Measurements from ENCODE around the gene ATRIP. TPM values are rescaled to one million over a fixed set of nuclear protein-coding genes. Genes with fewer than 3 reads are reported as not detected.

The ATRIP gene
- polyA plus RNA-seq, 3 donors = 1.8 to 4.7 (median 2.8) TPM

DNA sequence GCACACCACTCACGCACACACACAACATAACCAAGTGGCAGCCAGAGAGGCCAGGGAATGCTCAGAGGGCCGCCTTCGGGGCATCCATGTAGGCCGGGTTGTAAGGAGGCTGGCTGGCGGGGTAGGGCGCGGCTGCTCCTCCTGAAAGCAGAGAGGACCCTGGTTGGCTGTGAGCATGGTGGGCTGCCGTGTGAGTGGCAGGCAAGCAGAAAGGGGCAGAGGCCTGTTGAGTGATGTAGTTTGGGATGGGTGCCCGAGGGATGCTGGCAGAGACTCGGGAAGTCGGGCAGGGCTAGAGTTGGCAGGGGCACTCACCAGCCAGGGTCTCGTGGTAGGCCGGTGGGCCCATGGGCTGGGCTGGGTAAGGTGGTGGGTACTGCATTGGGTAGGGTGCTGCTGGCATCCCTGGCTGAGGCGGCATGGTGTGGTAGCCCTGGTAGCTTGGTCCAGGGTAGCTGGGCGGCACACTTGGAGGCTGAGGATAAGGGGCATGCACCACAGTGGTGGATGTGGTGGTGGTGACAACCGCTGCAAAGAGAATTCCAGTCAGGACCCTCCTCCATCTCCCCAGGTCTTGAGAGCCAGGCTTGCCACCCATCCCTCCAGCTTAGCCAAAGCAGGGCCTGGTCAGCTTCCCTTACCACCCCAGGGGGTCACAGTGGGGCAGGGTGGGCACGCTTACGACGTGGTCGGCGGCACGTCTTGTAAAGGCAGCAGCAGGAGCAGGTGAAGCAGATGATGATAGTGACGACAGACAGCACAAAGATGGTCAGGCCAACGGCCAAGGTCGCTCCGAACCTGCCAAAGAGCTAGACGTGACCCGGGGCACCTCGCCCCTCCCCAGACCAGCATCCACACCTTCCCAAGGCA is 22.7 kb downstream of the ATRIP start:
- Mint-ChIP-seq H3K27me3 (ENCODE audit: low read depth in 3 of 3) (peaks cover 0 to 2% (median 0%) of the 10 kb centered on the region in 3 donors), H3K4me1 (peaks cover 63% of the 10 kb centered on the region), H3K9me3 (no peaks in the 10 kb centered on the region), H3K36me3 (peaks cover 27 to 45% of the 10 kb centered on the region in 2 donors), H3K27ac (peak overlapping the region; percentile 73 to 100 (median 100)), H3K4me3 (peak overlapping the region; percentile 34 to 66)
- H3K79me2 ChIP-seq (ENCODE audit: insufficient read depth, low read length) = peaks cover 74% of the 10 kb centered on the region
- intact Hi-C loops (cut with micrococcal nuclease) = loop anchor here (5.0 to 10.0 kb wide), 3 partner anchors 78 to 216 kb away; partner anchors contain the start of genes SLC26A6 (in 2 of the 2) and NCKIPSD (in 1 of the 2)
- WGBS (ENCODE audit: insufficient coverage) = 91% methylated on average over 17 of the region's 29 CpGs
- H3K27me3 ChIP-seq (ENCODE audit: control insufficient read depth in 2 of 2, insufficient read depth in 2 of 2, low read length in 2 of 2) = no peaks in the 10 kb centered on the region
- H3K9ac ChIP-seq (ENCODE audit: insufficient read depth, low read length, poor library complexity, severe bottlenecking) = no peak overlapping the region
- no peak overlapping the region for H2AFZ ChIP-seq (ENCODE audit: insufficient read depth, low read depth, low read length, poor library complexity, severe bottlenecking)
- H4K20me1 ChIP-seq (ENCODE audit: insufficient read depth, low read length) = peaks cover 11% of the 10 kb centered on the region
- TF ChIP-seq, protein P1, sequence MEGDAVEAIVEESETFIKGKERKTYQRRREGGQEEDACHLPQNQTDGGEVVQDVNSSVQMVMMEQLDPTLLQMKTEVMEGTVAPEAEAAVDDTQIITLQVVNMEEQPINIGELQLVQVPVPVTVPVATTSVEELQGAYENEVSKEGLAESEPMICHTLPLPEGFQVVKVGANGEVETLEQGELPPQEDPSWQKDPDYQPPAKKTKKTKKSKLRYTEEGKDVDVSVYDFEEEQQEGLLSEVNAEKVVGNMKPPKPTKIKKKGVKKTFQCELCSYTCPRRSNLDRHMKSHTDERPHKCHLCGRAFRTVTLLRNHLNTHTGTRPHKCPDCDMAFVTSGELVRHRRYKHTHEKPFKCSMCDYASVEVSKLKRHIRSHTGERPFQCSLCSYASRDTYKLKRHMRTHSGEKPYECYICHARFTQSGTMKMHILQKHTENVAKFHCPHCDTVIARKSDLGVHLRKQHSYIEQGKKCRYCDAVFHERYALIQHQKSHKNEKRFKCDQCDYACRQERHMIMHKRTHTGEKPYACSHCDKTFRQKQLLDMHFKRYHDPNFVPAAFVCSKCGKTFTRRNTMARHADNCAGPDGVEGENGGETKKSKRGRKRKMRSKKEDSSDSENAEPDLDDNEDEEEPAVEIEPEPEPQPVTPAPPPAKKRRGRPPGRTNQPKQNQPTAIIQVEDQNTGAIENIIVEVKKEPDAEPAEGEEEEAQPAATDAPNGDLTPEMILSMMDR (IDR thresholded peaks at IDR 0.05) = no peak
- peaks cover 34 to 38% of the 10 kb centered on the region in 2 donors for H3K36me3 ChIP-seq (replicated peaks in 1 of 2; ENCODE audit: control insufficient read depth in 1 of 2, insufficient read depth in 2 of 2, low read length in 2 of 2)
- H3K4me1 ChIP-seq (ENCODE audit: control insufficient read depth in 1 of 2, insufficient read depth in 2 of 2, low read length in 2 of 2) = peaks cover 74 to 81% of the 10 kb centered on the region in 2 donors
- H3K9me3 ChIP-seq (replicated peaks in 1 of 2; ENCODE audit: control insufficient read depth in 1 of 2, insufficient read depth in 1 of 2, low read length in 2 of 2) = no peaks in the 10 kb centered on the region
- H3K27ac ChIP-seq (ENCODE audit: low read depth in 1 of 2, low read length in 2 of 2) = peak overlapping the region; percentile 52 to 100
- no peak for DNase-seq
- peak overlapping the region; percentile 3 for H3K4me2 ChIP-seq (replicated peaks; ENCODE audit: extremely low read depth, low read length, poor library complexity, severe bottlenecking)
- H3K4me3 ChIP-seq (replicated peaks in 1 of 3; ENCODE audit: low read depth in 2 of 3, low read length in 3 of 3) = no peak overlapping the region

DNA sequence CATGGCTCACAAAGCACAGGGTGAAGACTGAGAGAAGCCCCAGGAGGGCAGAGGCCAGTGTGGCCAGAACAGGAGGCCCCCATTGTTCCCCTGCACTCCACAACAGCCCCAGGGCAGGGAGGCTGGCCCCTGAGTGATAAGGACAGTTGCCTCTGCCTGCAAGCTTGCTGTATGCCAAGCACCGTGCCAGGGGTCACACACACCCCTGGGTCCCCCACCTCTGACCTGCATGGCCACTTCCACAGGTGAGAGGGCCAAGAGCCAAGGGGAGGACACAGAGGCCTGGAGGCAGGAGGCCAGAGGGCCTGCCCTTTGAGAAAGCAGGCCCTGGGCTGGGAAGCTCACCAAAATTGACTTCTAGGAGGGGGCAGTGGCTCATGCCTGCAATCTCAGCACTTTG is 23.7 kb downstream of the ATRIP start:
- DNase-seq = no peak
- H3K4me2 ChIP-seq (replicated peaks; ENCODE audit: extremely low read depth, low read length, poor library complexity, severe bottlenecking) = peak overlapping the region; percentile 23
- peak overlapping the region in 1 of 3 experiments; percentile 3 for H3K4me3 ChIP-seq (replicated peaks in 1 of 3; ENCODE audit: low read depth in 2 of 3, low read length in 3 of 3)
- H3K4me3 Mint-ChIP-seq = peak overlapping the region in 1 of 2 donors; percentile 66
- H3K27me3 ChIP-seq (ENCODE audit: control insufficient read depth in 2 of 2, insufficient read depth in 2 of 2, low read length in 2 of 2) = no peaks in the 10 kb centered on the region
- H3K9ac ChIP-seq (ENCODE audit: insufficient read depth, low read length, poor library complexity, severe bottlenecking) = no peak overlapping the region
- H3K9me3 Mint-ChIP-seq = no peaks in the 10 kb centered on the region
- H4K20me1 ChIP-seq (ENCODE audit: insufficient read depth, low read length) = peaks cover 11% of the 10 kb centered on the region
- H2AFZ ChIP-seq (ENCODE audit: insufficient read depth, low read depth, low read length, poor library complexity, severe bottlenecking) = no peak overlapping the region
- TF ChIP-seq, protein P1 (IDR thresholded peaks at IDR 0.05) = no peak
- H3K4me1 ChIP-seq (ENCODE audit: control insufficient read depth in 1 of 2, insufficient read depth in 2 of 2, low read length in 2 of 2) = peaks cover 69 to 76% of the 10 kb centered on the region in 2 donors
- peak overlapping the region; percentile 75 to 100 (median 93) for H3K27ac Mint-ChIP-seq
- H3K27me3 Mint-ChIP-seq (ENCODE audit: low read depth in 3 of 3) = peaks cover 0 to 2% (median 0%) of the 10 kb centered on the region in 3 donors
- H3K36me3 ChIP-seq (replicated peaks in 1 of 2; ENCODE audit: control insufficient read depth in 1 of 2, insufficient read depth in 2 of 2, low read length in 2 of 2) = peaks cover 36 to 45% of the 10 kb centered on the region in 2 donors
- WGBS (ENCODE audit: insufficient coverage) = 83% methylated on average over 1 of the region's 1 CpG
- peak overlapping the region; percentile 52 to 100 for H3K27ac ChIP-seq (ENCODE audit: low read depth in 1 of 2, low read length in 2 of 2)
- H3K9me3 ChIP-seq (replicated peaks in 1 of 2; ENCODE audit: control insufficient read depth in 1 of 2, insufficient read depth in 1 of 2, low read length in 2 of 2) = no peaks in the 10 kb centered on the region
- H3K36me3 Mint-ChIP-seq = peaks cover 34 to 53% of the 10 kb centered on the region in 2 donors
- peaks cover 74% of the 10 kb centered on the region for H3K79me2 ChIP-seq (ENCODE audit: insufficient read depth, low read length)
- H3K4me1 Mint-ChIP-seq = peaks cover 63% of the 10 kb centered on the region
- intact Hi-C loops (cut with micrococcal nuclease) = no loop called here
